WTC11 (cell line): ENCODE measurements around the gene PHACTR3. TPM values are rescaled to one million over a fixed set of nuclear protein-coding genes. Genes with fewer than 3 reads are reported as not detected.

ENCODE experiments used
- ATAC-seq: fragments of 200-7000 bp; cut with Tn5 transposase; 2 replicates; pipeline ENCODE4 v1.10.0; 2021; ENCODE audit warnings: mild to moderate bottlenecking, moderate library complexity
- CTCF ChIA-PET: fragments of 300-600 bp; sonication (Branson Sonifier 250); formaldehyde crosslinking; loops from one replicate; lab custom pipeline; 2021; ENCODE audit warnings: antibody characterized with exemption; lab: Charles Lee
- POLR2A ChIA-PET: fragments of 350-600 bp; sonication (Branson Sonifier 250); formaldehyde crosslinking; loops from one replicate; lab custom pipeline; 2021; ENCODE audit warnings: antibody characterized with exemption; lab: Charles Lee
- DNase-seq: peaks from one replicate; pipeline ENCODE4 v3.0.0; 2021; ENCODE audit warnings: low spot score
- H3K27ac Mint-ChIP-seq: 2 replicates; pipeline ENCODE4 v1.8.0; 2021; ENCODE audit warnings: mixed read lengths
- H3K27me3 Mint-ChIP-seq: 2 replicates; pipeline ENCODE4 v1.8.0; 2021; ENCODE audit warnings: low read depth, mild to moderate bottlenecking, moderate library complexity, mixed read lengths
- H3K36me3 Mint-ChIP-seq: 2 replicates; pipeline ENCODE4 v1.8.0; 2021; ENCODE audit warnings: mixed read lengths
- H3K4me1 Mint-ChIP-seq: 2 replicates; pipeline ENCODE4 v1.8.0; 2022; ENCODE audit warnings: mixed read lengths
- H3K4me3 Mint-ChIP-seq: 2 replicates; pipeline ENCODE4 v1.8.0; 2021; ENCODE audit warnings: mild to moderate bottlenecking, moderate library complexity, mixed read lengths
- H3K9me3 Mint-ChIP-seq: 2 replicates; pipeline ENCODE4 v1.8.0; 2021; ENCODE audit warnings: mixed read lengths
- CREB1 ChIP-seq: sonication (generic); formaldehyde crosslinking; IDR thresholded peaks from 2 replicates; pipeline ENCODE4 v1.8.0; 2023; ENCODE audit warnings: mild to moderate bottlenecking, missing genetic modification reagents
- CTCF ChIP-seq: fragments of 200-600 bp; IDR thresholded peaks from 2 replicates; pipeline ENCODE4 v1.8.0; 2022; ENCODE audit warnings: antibody characterized with exemption
- E2F1 ChIP-seq: sonication (generic); formaldehyde crosslinking; IDR thresholded peaks from 2 replicates; pipeline ENCODE4 v1.8.0; 2022; ENCODE audit warnings: mild to moderate bottlenecking, missing genetic modification reagents
- E2F4 ChIP-seq: sonication (generic); formaldehyde crosslinking; IDR thresholded peaks from 2 replicates; pipeline ENCODE4 v1.8.1; 2022; ENCODE audit warnings: low read depth, mild to moderate bottlenecking, moderate library complexity, missing genetic modification reagents, borderline replicate concordance
- E2F5 ChIP-seq: sonication (generic); formaldehyde crosslinking; IDR thresholded peaks from 2 replicates; pipeline ENCODE4 v1.8.1; 2022; ENCODE audit warnings: mild to moderate bottlenecking, moderate library complexity, missing genetic modification reagents
- EMX1 ChIP-seq: fragments of 250-450 bp; sonication (Bioruptor Pico); IDR thresholded peaks from 2 replicates; pipeline ENCODE4 v1.8.0; 2021; ENCODE audit warnings: mild to moderate bottlenecking
- ESRRA ChIP-seq: sonication (generic); formaldehyde crosslinking; IDR thresholded peaks from 2 replicates; pipeline ENCODE4 v1.8.1; 2022; ENCODE audit warnings: mild to moderate bottlenecking, missing genetic modification reagents, borderline replicate concordance
- ETV6 ChIP-seq: sonication (generic); formaldehyde crosslinking; IDR thresholded peaks from 2 replicates; pipeline ENCODE4 v1.8.1; 2022; ENCODE audit warnings: mild to moderate bottlenecking, missing genetic modification reagents
- FOXK1 ChIP-seq: sonication (generic); formaldehyde crosslinking; IDR thresholded peaks from 2 replicates; pipeline ENCODE4 v1.8.0; 2022; ENCODE audit warnings: mild to moderate bottlenecking, moderate library complexity, missing genetic modification reagents
- GRHL2 ChIP-seq: fragments of 250-450 bp; sonication (Bioruptor Pico); IDR thresholded peaks from 2 replicates; pipeline ENCODE4 v1.8.0; 2022; ENCODE audit warnings: mild to moderate bottlenecking, moderate library complexity; ENCODE audit not compliant: insufficient replicate concordance, severe bottlenecking
- MXD4 ChIP-seq: fragments of 250-450 bp; sonication (Bioruptor Pico); IDR thresholded peaks from 2 replicates; pipeline ENCODE4 v1.8.0; 2021; ENCODE audit warnings: mild to moderate bottlenecking, moderate library complexity, borderline replicate concordance
- NR1H2 ChIP-seq: sonication (generic); formaldehyde crosslinking; IDR thresholded peaks from 2 replicates; pipeline ENCODE4 v1.9.0; 2021; ENCODE audit warnings: mild to moderate bottlenecking, moderate library complexity, missing genetic modification reagents
- PREB ChIP-seq: sonication (generic); formaldehyde crosslinking; IDR thresholded peaks from 2 replicates; pipeline ENCODE4 v1.8.1; 2022; ENCODE audit warnings: mild to moderate bottlenecking, missing genetic modification reagents, moderate library complexity, borderline replicate concordance
- PRRX2 ChIP-seq: fragments of 250-450 bp; sonication (Bioruptor Pico); IDR thresholded peaks from 2 replicates; pipeline ENCODE4 v1.8.0; 2021; ENCODE audit warnings: mild to moderate bottlenecking
- SMAD3 ChIP-seq: sonication (generic); formaldehyde crosslinking; IDR thresholded peaks from 2 replicates; pipeline ENCODE4 v1.8.0; 2022; ENCODE audit warnings: missing genetic modification reagents, mild to moderate bottlenecking, borderline replicate concordance
- SMAD4 ChIP-seq: sonication (generic); formaldehyde crosslinking; IDR thresholded peaks from 2 replicates; pipeline ENCODE4 v1.8.0; 2022; ENCODE audit warnings: mild to moderate bottlenecking, missing genetic modification reagents
- TCF7 ChIP-seq: sonication (generic); formaldehyde crosslinking; IDR thresholded peaks from 2 replicates; pipeline ENCODE4 v1.8.0; 2022; ENCODE audit warnings: mild to moderate bottlenecking, low read depth, missing genetic modification reagents, moderate library complexity
- TEAD4 ChIP-seq: sonication (generic); formaldehyde crosslinking; IDR thresholded peaks from 2 replicates; pipeline ENCODE4 v1.8.0; 2022; ENCODE audit warnings: mild to moderate bottlenecking, missing genetic modification reagents
- ZNF281 ChIP-seq: sonication (generic); formaldehyde crosslinking; IDR thresholded peaks from 2 replicates; pipeline ENCODE4 v1.8.0; 2023; ENCODE audit warnings: mild to moderate bottlenecking, missing genetic modification reagents
- ZNF317 ChIP-seq: sonication (generic); formaldehyde crosslinking; IDR thresholded peaks from 2 replicates; pipeline ENCODE4 v1.8.1; 2023; ENCODE audit warnings: low read depth, mild to moderate bottlenecking, moderate library complexity, missing genetic modification reagents, borderline replicate concordance
- ZNF423 ChIP-seq: fragments of 250-450 bp; sonication (Bioruptor Pico); IDR thresholded peaks from 2 replicates; pipeline ENCODE4 v2.1.2; 2022; ENCODE audit warnings: mild to moderate bottlenecking, moderate library complexity
- total RNA-seq: library from RNA; stranded (reverse); gene quantifications from 3 replicates; pipeline ENCODE4 v1.2.3, GENCODE V29; 2021

PHACTR3 gene
- total RNA-seq, 1 experiment from 2014 or later = 0.28 TPM

GRCh38 chr20:59597240-59597639 lies 7.1 kb upstream of the PHACTR3 start (continued):
- TF ChIP-seq E2F4 (CRISPR knock-in tag) = no peak
- no peak for TF ChIP-seq ETV6 (CRISPR knock-in tag)
- TF ChIP-seq ESRRA (CRISPR knock-in tag) = no peak
- TF ChIP-seq PREB (CRISPR knock-in tag) = no peak

GRCh38 chr20:59598625-59599310 lies 5.6 kb upstream of the PHACTR3 start:
- Mint-ChIP-seq H3K4me1 (no peaks in the 10 kb centered on the region), H3K9me3 (no peaks in the 10 kb centered on the region), H3K27ac (no peak overlapping the region), H3K36me3 (no peaks in the 10 kb centered on the region), H3K4me3 (no peak overlapping the region), H3K27me3 (peaks cover 96% of the 10 kb centered on the region)
- POLR2A ChIA-PET = no interaction called here
- DNase-seq (peak; percentile 59), ATAC-seq (peak; percentile 95)
- TF ChIP-seq MXD4 (CRISPR knock-in tag) (no peak), CTCF (peak; percentile 90)
- CTCF ChIA-PET = interaction anchor here (0.6 to 2.3 kb wide), 13 partner anchors 11 to 156 kb away, joined by 3 to 19 read pairs (median 5); no protein-coding TSS in a partner anchor

GRCh38 chr20:59599941-59600340 lies 4.4 kb upstream of the PHACTR3 start:
- CTCF ChIA-PET = no interaction called here

More at GRCh38 chr20:59599941-59600340, 4.4 kb upstream of the PHACTR3 start:
- no peak for TF ChIP-seq E2F5 (CRISPR knock-in tag)
- TF ChIP-seq ZNF281 (CRISPR knock-in tag) = no peak
- no peak for TF ChIP-seq TCF7 (CRISPR knock-in tag)
- no peak for TF ChIP-seq FOXK1 (CRISPR knock-in tag)
- TF ChIP-seq CREB1 (CRISPR knock-in tag) = no peak
- TF ChIP-seq NR1H2 (CRISPR knock-in tag) = no peak
- TF ChIP-seq EMX1 (CRISPR knock-in tag) = no peak
- no peak for TF ChIP-seq CTCF
- TF ChIP-seq TEAD4 = no peak
- TF ChIP-seq GRHL2 (CRISPR knock-in tag) = no peak
- no peak for TF ChIP-seq ZNF317 (CRISPR knock-in tag)
- TF ChIP-seq SMAD4 (CRISPR knock-in tag) = no peak
- TF ChIP-seq ZNF423 (CRISPR knock-in tag) = no peak
- no peak for TF ChIP-seq SMAD3 (CRISPR knock-in tag)
- no peak for TF ChIP-seq E2F1 (CRISPR knock-in tag)
- TF ChIP-seq PRRX2 (CRISPR knock-in tag) = no peak
- Mint-ChIP-seq H3K9me3 (no peaks in the 10 kb centered on the region), H3K4me1 (no peaks in the 10 kb centered on the region), H3K36me3 (no peaks in the 10 kb centered on the region), H3K4me3 (no peak overlapping the region), H3K27me3 (peaks cover 94% of the 10 kb centered on the region), H3K27ac (no peak overlapping the region)
- ATAC-seq (no peak), DNase-seq (no peak)
- POLR2A ChIA-PET = no interaction called here
